ENCODE data around the gene GNG12. TPM values are rescaled to one million over a fixed set of nuclear protein-coding genes. Genes with fewer than 3 reads are reported as not detected.

Gene GNG12
- total and polyA plus RNA-seq, 9 of the 15 experiments (the other 6 are each of a cell fraction or from before 2014, with no cell fraction given) = 2.6 to 6.0 (median 4.1) TPM

- no peak for TF ChIP-seq NRF1 (conservative IDR thresholded peaks at IDR 0.05 in 1 of 2, IDR thresholded peaks at IDR 0.05 in 1 of 2)
- TF ChIP-seq ZNF239 (CRISPR knock-in tag; IDR thresholded peaks at IDR 0.05) = peak; percentile 55
- TF ChIP-seq USF2 (CRISPR knock-in tag; IDR thresholded peaks at IDR 0.05) = peak; percentile 46; the same call in 1 of the 2 replicates
- no peak for TF ChIP-seq TARDBP (IDR thresholded peaks at IDR 0.05)
- TF ChIP-seq PCBP2 (IDR thresholded peaks at IDR 0.05; ENCODE audit: low read depth, low read length, poor library complexity, severe bottlenecking) = no peak
- no peak for TF ChIP-seq ZFPM2 (CRISPR knock-in tag; IDR thresholded peaks at IDR 0.05)
- TF ChIP-seq USF1 (CRISPR knock-in tag; IDR thresholded peaks at IDR 0.05) = peak; percentile 60
- TF ChIP-seq IRF2 (CRISPR knock-in tag; IDR thresholded peaks at IDR 0.05) = no peak
- Histone ChIP-seq H3K79me2 (ENCODE audit: control insufficient read depth, insufficient read depth, low read length) (no peaks in the 10 kb centered on the region), H3K27ac (ENCODE audit: extremely low read depth, low read depth, low read length) (no peak overlapping the region), H2AFZ (ENCODE audit: low read depth, low read length) (no peak overlapping the region), H3K4me3 (no peak overlapping the region), H4K20me1 (replicated peaks; ENCODE audit: control insufficient read depth, insufficient read depth, low read length) (no peaks in the 10 kb centered on the region), H3K9me3 (replicated peaks; ENCODE audit: control insufficient read depth, insufficient read depth, low read depth, low read length) (no peaks in the 10 kb centered on the region), H3K36me3 (ENCODE audit: control insufficient read depth, insufficient read depth, low read length) (no peaks in the 10 kb centered on the region), H3K9me1 (ENCODE audit: control insufficient read depth, insufficient read depth, low read length) (no peaks in the 10 kb centered on the region), H3K4me2 (ENCODE audit: insufficient read depth, low read length) (no peak overlapping the region), H3K27me3 (ENCODE audit: control insufficient read depth in 2 of 2, insufficient read depth in 2 of 2, low read length in 2 of 2) (no peaks in the 10 kb centered on the region; a peak in 1 of 5 replicates), H3K9ac (ENCODE audit: insufficient read depth in 1 of 2, low read depth in 2 of 2, low read length in 2 of 2) (no peak overlapping the region), H3K4me1 (replicated peaks in 1 of 2; ENCODE audit: control insufficient read depth in 2 of 2, insufficient read depth in 2 of 2, low read length in 2 of 2) (no peaks in the 10 kb centered on the region; a peak in 1 of 5 replicates)
- intact Hi-C loops (cut with micrococcal nuclease) = no loop called here
- no TSS peak for BruUV-seq (replicated peaks)
- CTCF ChIA-PET (ENCODE audit: low intra/inter-chr PET ratio) = no interaction called here
- FAIRE-seq (no peak), ATAC-seq (no peak), DNase-seq (ENCODE audit: extremely low read depth in 1 of 4, low spot score in 3 of 4) (no peak)
- WGBS (ENCODE audit: insufficient coverage, low coverage, missing lambda C conversion rate) = 54% methylated on average over 2 of the region's 2 CpGs
- in situ Hi-C loops (cut with MboI) = no loop called here
- POLR2A ChIA-PET = no interaction called here
Observed at GRCh38 chr1:67863637-67864036, 30.4 kb upstream of the GNG12 start.

Measured in K562 (cell line).